IMR-90 (cell line): ENCODE measurements around the gene PKP3. TPM values are rescaled to one million over a fixed set of nuclear protein-coding genes. Genes with fewer than 3 reads are reported as not detected.
"Not testable (repeated sequence)": the region's sequence is repeated elsewhere in the genome, so short reads cannot be mapped to it uniquely, and the experiment has no call there.

ENCODE experiments used
- ATAC-seq: fragments of 200-7000 bp; cut with Tn5 transposase; 2 replicates; pipeline ENCODE4 v1.9.1; 2020; ENCODE audit warnings: low read depth, mild to moderate bottlenecking, moderate library complexity
- BruUV-seq: library from RNA; stranded (reverse); fragments of 400-500 nt; replicated peaks from 2 replicates; lab custom pipeline; 2021; lab: Mats Ljungman, UMichigan
- CTCF ChIA-PET: fragments of 300-600 bp; formaldehyde crosslinking; extraction: SDS; loops from one replicate; lab custom pipeline; 2021; ENCODE audit warnings: antibody characterized with exemption; lab: Yijun Ruan, JAX
- POLR2A ChIA-PET: fragments of 300-600 bp; sonication (Branson Sonifier 250); formaldehyde crosslinking; loops from one replicate; lab custom pipeline; 2022; ENCODE audit warnings: antibody characterized with exemption; ENCODE audit not compliant: unreplicated experiment; lab: Charles Lee
- DNase-seq: peaks from one replicate; pipeline ENCODE4 v3.0.0; 2013
- H2AFZ ChIP-seq: replicated peaks from 2 replicates; pipeline ENCODE3; 2013; ENCODE audit warnings: low read length, mild to moderate bottlenecking; ENCODE audit not compliant: poor library complexity
- H2AK5ac ChIP-seq: 2 replicates; pipeline ENCODE4 v1.6.1; 2013; ENCODE audit warnings: low read depth, low read length, inconsistent platforms
- H2AK9ac ChIP-seq: replicated peaks from 2 replicates; pipeline ENCODE3; 2013; ENCODE audit warnings: mild to moderate bottlenecking, low read depth, low read length, moderate library complexity; ENCODE audit not compliant: poor library complexity
- H2BK120ac ChIP-seq: 2 replicates; pipeline ENCODE4 v1.6.1; 2013; ENCODE audit warnings: low read depth, low read length, inconsistent platforms
- H2BK15ac ChIP-seq: 3 replicates; pipeline ENCODE4 v1.6.1; 2013; ENCODE audit warnings: low read depth, low read length, inconsistent platforms
- H2BK20ac ChIP-seq: 2 replicates; pipeline ENCODE4 v1.6.1; 2013; ENCODE audit warnings: low read depth, mild to moderate bottlenecking, inconsistent platforms, low read length, moderate library complexity
- H2BK5ac ChIP-seq: 2 replicates; pipeline ENCODE4 v1.6.1; 2013; ENCODE audit warnings: mild to moderate bottlenecking, low read depth, low read length, inconsistent platforms; ENCODE audit not compliant: poor library complexity, severe bottlenecking
- H3K14ac ChIP-seq: replicated peaks from 2 replicates; pipeline ENCODE4 v1.6.1; 2013; ENCODE audit warnings: low read depth, low read length, inconsistent platforms
- H3K18ac ChIP-seq: 2 replicates; pipeline ENCODE4 v1.6.1; 2013; ENCODE audit warnings: low read depth, low read length, control low read depth
- H3K23ac ChIP-seq: 2 replicates; pipeline ENCODE4 v1.6.1; 2013; ENCODE audit warnings: low read depth, low read length, inconsistent platforms
- H3K27ac ChIP-seq: 2 replicates; pipeline ENCODE4 v1.5.1; 2013; ENCODE audit warnings: mild to moderate bottlenecking, control low read depth, low read length; ENCODE audit not compliant: insufficient read depth
- H3K27me3 ChIP-seq: 2 replicates; pipeline ENCODE4 v1.6.1; 2013; ENCODE audit warnings: low read length; ENCODE audit not compliant: control insufficient read depth, insufficient read depth
- H3K36me3 ChIP-seq: 2 replicates; pipeline ENCODE4 v1.6.1; 2013; ENCODE audit warnings: low read length, mixed read lengths; ENCODE audit not compliant: control insufficient read depth, insufficient read depth
- H3K4ac ChIP-seq: 2 replicates; pipeline ENCODE4 v1.6.1; 2013; ENCODE audit warnings: low read depth, low read length, inconsistent platforms
- H3K4me1 ChIP-seq: 2 replicates; pipeline ENCODE4 v1.6.1; 2013; ENCODE audit warnings: low read length, mixed read lengths; ENCODE audit not compliant: control insufficient read depth, insufficient read depth
- H3K4me2 ChIP-seq: 2 replicates; pipeline ENCODE4 v1.6.1; 2013; ENCODE audit warnings: low read depth, mild to moderate bottlenecking, control low read depth, low read length, moderate library complexity
- H3K4me3 ChIP-seq: 2 replicates; pipeline ENCODE4 v1.5.1; 2013; ENCODE audit warnings: low read depth, mild to moderate bottlenecking, control low read depth, low read length, moderate library complexity; ENCODE audit not compliant: insufficient read depth
- H3K56ac ChIP-seq: 2 replicates; pipeline ENCODE4 v1.6.1; 2013; ENCODE audit warnings: low read length, inconsistent platforms; ENCODE audit not compliant: insufficient read depth; ENCODE audit errors: extremely low read depth
- H3K79me1 ChIP-seq, 2 experiments: 2 replicates each; pipeline ENCODE4 v1.6.1; 2013; ENCODE audit warnings: low read length in 2 of 2, inconsistent platforms in 1 of 2, low read depth in 1 of 2
- H3K9ac ChIP-seq: 2 replicates; pipeline ENCODE4 v1.6.1; 2013; ENCODE audit warnings: low read depth, low read length, control low read depth
- H3K9me1 ChIP-seq: 2 replicates; pipeline ENCODE4 v1.6.1; 2013; ENCODE audit warnings: low read length, inconsistent platforms; ENCODE audit not compliant: insufficient read depth
- H3K9me3 ChIP-seq: 2 replicates; pipeline ENCODE4 v1.6.1; 2013; ENCODE audit warnings: low read length; ENCODE audit not compliant: control insufficient read depth, insufficient read depth
- H4K20me1 ChIP-seq: 2 replicates; pipeline ENCODE4 v1.6.1; 2013; ENCODE audit warnings: low read length, inconsistent platforms; ENCODE audit not compliant: insufficient read depth
- H4K5ac ChIP-seq: 2 replicates; pipeline ENCODE4 v1.6.1; 2013; ENCODE audit warnings: mild to moderate bottlenecking, low read depth, low read length, control low read depth
- H4K8ac ChIP-seq, 2 experiments: 2 replicates each; pipeline ENCODE4 v1.6.1; 2013; ENCODE audit warnings: low read depth in 2 of 2, low read length in 2 of 2, control low read depth in 1 of 2, inconsistent platforms in 1 of 2
- H4K91ac ChIP-seq: 2 replicates; pipeline ENCODE4 v1.6.1; 2013; ENCODE audit warnings: low read depth, low read length, inconsistent platforms; ENCODE audit not compliant: insufficient read depth
- WGBS, 2 experiments: methylation state at CpG; one replicate each; pipeline versions ENCODE4 v1.1.5 to v1.1.7; 2013; ENCODE audit warnings: missing lambda C conversion rate in 2 of 2; ENCODE audit not compliant: insufficient read length in 1 of 2; ENCODE audit errors: extremely low coverage in 2 of 2; 5-methylcytosine and 5-hydroxymethylcytosine counted together
- dilution Hi-C: fragments of 300-500 bp; cut with HindIII; formaldehyde crosslinking; loops from one replicate; pipeline ENCODE4 v1.14.3; 2018; ENCODE audit warnings: low sequenced_read_pairs; ENCODE audit not compliant: unreplicated experiment
- in situ Hi-C: fragments of 300-500 bp; cut with MboI; formaldehyde crosslinking; loops from 3 replicates; pipeline ENCODE4 v1.14.3; 2019; ENCODE audit warnings: low sequenced_read_pairs, inconsistent platforms, mixed read lengths
- intact Hi-C: fragments of 100-400 bp; cut with micrococcal nuclease; formaldehyde crosslinking; loops from 2 replicates; pipeline ENCODE4 v1.10.0; 2022
- polyA plus RNA-seq, 3 experiments: library from polyadenylated mRNA; depleted of rRNA; stranded (reverse); fragments of >200 nt; gene quantifications; 2 replicates each; pipeline ENCODE4 v1.2.3, GENCODE V29; 2012; ENCODE audit warnings: low replicate concordance in 1 of 3
- total RNA-seq: library from RNA; depleted of rRNA; stranded (reverse); fragments of >200 nt; gene quantifications from 2 replicates; pipeline ENCODE4 v1.2.3, GENCODE V29; 2012

PKP3 gene
- total and polyA plus RNA-seq, 2 of the 4 experiments (the other 2 are of a cell fraction), result 1.5 to 2.2 TPM

DNA sequence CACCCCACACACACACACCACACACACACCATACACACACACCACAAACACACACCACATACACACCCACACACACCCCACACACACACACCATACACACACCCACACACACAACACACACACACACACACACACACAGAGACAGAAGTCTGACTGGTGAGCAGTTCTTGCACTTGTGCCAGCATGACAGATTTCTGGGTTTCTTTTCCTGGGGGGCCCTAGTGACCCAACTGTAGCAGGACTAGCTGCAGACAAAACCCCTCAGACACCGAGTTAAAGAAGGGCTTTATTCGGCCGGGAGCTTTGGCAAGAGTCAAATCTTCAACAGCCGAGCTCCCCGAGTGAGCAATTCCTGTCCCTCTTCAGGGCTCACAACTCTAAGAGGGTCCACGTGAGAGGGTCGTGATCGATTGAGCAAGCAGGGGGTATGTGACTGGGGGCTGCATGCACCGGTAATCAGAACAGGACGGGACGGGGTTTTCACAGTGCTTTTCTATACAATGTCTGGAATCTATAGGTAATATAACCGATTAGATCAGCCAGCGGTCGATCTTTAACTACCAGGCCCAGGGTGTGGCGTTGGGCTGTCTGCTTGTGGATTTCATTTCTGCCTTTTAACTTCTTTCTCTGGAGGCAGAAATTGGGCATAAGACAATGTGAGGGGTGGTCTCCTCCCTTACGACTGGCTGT, 43.8 kb upstream of the PKP3 start:
- H3K36me3 ChIP-seq, H4K8ac ChIP-seq, dilution Hi-C loops, H4K91ac ChIP-seq, H3K14ac ChIP-seq, H3K56ac ChIP-seq, H3K4me3 ChIP-seq, H2AK5ac ChIP-seq, H3K18ac ChIP-seq, H3K4me2 ChIP-seq, H3K27me3 ChIP-seq, H2BK15ac ChIP-seq, H3K9ac ChIP-seq, H3K9me1 ChIP-seq, H3K27ac ChIP-seq, H3K4ac ChIP-seq, H4K5ac ChIP-seq, H3K9me3 ChIP-seq, BruUV-seq, CTCF ChIA-PET, H4K20me1 ChIP-seq, DNase-seq, H3K4me1 ChIP-seq, H2AK9ac ChIP-seq, H3K79me1 ChIP-seq, H3K23ac ChIP-seq, intact Hi-C loops, H2AFZ ChIP-seq, H2BK120ac ChIP-seq, ATAC-seq, H2BK5ac ChIP-seq, H2BK20ac ChIP-seq: not testable (repeated sequence)
- in situ Hi-C loops, result loop anchor here (10.0 kb wide), 1 partner anchor 45 kb away; the partner anchor contains the start of gene IFITM2
- 85% methylated on average over 4 of the region's 16 CpGs; no CpG with 5 or more reads in 1 of the 2 experiments for WGBS, 2 experiments
- POLR2A ChIA-PET, result interaction anchor here (0.6 kb wide), 1 partner anchor 113 kb away, joined by 4 read pairs; the partner anchor contains the start of gene PSMD13
